Occipital lobe (tissue), 2 donors: ENCODE results near the gene C20orf141. TPM values are rescaled to one million over a fixed set of nuclear protein-coding genes. Genes with fewer than 3 reads are reported as not detected.

Experiments
- DNase-seq: peaks from one replicate; lab custom pipeline; 2025; lab: John Stamatoyannopoulos, UW
- total RNA-seq: library from RNA; depleted of rRNA; stranded (reverse); fragments of >200 nt; gene quantifications from one replicate; pipeline ENCODE4 v1.2.3, GENCODE V29; 2014

The C20orf141 gene
- total RNA-seq, 1 donor from 2014 or later = not detected

- no peak for DNase-seq
Observed at GRCh38 chr20:2846698-2847097, 31.9 kb downstream of the C20orf141 start.

GRCh38 chr20:2847802-2848201 lies 33.0 kb downstream of the C20orf141 start:
- no peak for DNase-seq

- no peak for DNase-seq
Observed at GRCh38 chr20:2849529-2849928, 34.7 kb downstream of the C20orf141 start.

GRCh38 chr20:2851086-2851485 lies 36.3 kb downstream of the C20orf141 start:
- DNase-seq = no peak

GRCh38 chr20:2858591-2858990 lies 43.8 kb downstream of the C20orf141 start:
- DNase-seq = no peak

DNA sequence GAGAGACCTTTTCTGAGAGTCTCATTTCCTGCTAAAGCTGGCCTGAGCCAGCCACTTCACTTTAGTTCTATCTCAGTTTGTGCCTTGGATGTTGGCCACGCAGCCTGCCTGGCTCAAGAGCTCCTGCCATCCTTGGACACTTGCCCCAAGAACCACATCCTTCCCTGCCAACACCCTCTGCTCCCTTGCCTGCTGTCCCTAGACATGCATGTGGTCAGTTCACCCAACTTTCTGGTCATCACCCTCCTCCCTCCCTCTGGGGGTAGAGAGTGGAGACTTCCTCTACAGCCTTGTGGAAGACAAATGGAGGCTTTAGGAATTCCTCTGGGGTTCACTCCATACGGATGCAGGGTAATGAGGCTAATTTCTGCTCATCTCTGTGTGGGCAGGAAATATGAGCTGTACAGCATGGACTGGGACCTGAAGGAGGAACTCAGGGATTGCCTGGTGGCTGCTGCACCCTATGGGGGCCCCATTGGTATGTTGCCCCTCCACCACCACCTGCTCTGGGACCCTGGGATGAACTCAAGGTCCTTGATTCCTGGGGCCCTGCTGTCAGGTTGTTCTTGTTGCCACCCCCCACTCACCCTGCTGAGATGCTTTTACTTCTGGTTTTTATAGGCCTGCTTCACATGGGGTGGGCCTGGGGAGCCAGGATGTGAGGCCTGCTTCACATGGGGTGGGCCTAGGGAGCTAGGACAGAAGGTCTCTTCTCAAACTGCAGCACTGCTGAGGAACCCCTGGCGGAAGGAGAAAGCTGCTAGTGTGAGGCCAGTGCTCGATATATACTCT lies 44.7 kb downstream of the C20orf141 start:
- DNase-seq = no peak

GRCh38 chr20:2864626-2865025 lies 49.8 kb downstream of the C20orf141 start:
- no peak for DNase-seq

DNA sequence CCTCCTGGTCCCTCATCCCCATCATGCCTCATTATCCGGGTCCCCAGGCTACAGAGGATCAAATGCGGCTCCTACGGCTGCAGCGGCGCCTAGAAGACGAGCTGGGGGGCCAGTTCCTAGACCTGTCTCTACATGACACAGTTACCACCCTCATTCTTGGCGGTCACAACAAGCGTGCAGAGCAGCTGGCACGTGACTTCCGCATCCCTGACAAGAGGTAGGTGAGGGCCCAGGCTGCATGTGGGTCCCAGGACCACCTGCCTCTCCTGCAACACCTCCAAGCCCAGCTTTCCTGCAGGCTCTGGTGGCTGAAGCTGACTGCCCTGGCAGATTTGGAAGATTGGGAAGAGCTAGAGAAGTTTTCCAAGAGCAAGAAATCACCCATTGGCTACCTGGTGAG lies 50.3 kb downstream of the C20orf141 start:
- no peak for DNase-seq

Other genes starting within 250 kb of the C20orf141 start
- 114 TPM for gene NOP56, start 162.4 kb upstream of the C20orf141 start, total RNA-seq
- gene IDH3B, start 150.8 kb upstream of the C20orf141 start, total RNA-seq = 51.6 TPM
- gene EBF4, start 122.2 kb upstream of the C20orf141 start, total RNA-seq = 10.5 TPM
- gene CPXM1, start 14.4 kb upstream of the C20orf141 start, total RNA-seq = 7.8 TPM
- not detected for gene TMEM239, start 1.4 kb downstream of the C20orf141 start, total RNA-seq
- gene PCED1A, start 25.7 kb downstream of the C20orf141 start, total RNA-seq = 22.0 TPM
- 51.3 TPM for gene VPS16, start 25.8 kb downstream of the C20orf141 start, total RNA-seq
- gene PTPRA, start 58.5 kb downstream of the C20orf141 start, total RNA-seq = 216 TPM
- gene GNRH2, start 228.6 kb downstream of the C20orf141 start, total RNA-seq = not detected
- gene MRPS26, start 231.1 kb downstream of the C20orf141 start, total RNA-seq = 36.0 TPM